HCT116 (cell line): ENCODE measurements around the gene SBNO2. TPM values are rescaled to one million over a fixed set of nuclear protein-coding genes. Genes with fewer than 3 reads are reported as not detected.

Experiments used
- ATAC-seq: fragments of 200-7000 bp; cut with Tn5 transposase; 2 replicates; pipeline ENCODE4 v1.9.1; 2020; ENCODE audit warnings: mild to moderate bottlenecking, moderate library complexity
- BruUV-seq: library from RNA; stranded (reverse); fragments of 400-500 nt; replicated peaks from 2 replicates; lab custom pipeline; 2021; lab: Mats Ljungman, UMichigan
- CTCF ChIA-PET: fragments of 300-600 bp; sonication (Branson Sonifier 250); formaldehyde crosslinking; loops from one replicate; lab custom pipeline; 2021; ENCODE audit warnings: antibody characterized with exemption; lab: Charles Lee
- POLR2A ChIA-PET: fragments of 300-600, 350-600 bp; sonication (Branson Sonifier 250); formaldehyde crosslinking; loops from one replicate; lab custom pipeline; 2021; ENCODE audit warnings: antibody characterized with exemption; lab: Charles Lee
- RAD21 ChIA-PET, 2 experiments: fragments of 300-600 bp; sonication (Branson Sonifier 250); formaldehyde crosslinking; loops; one replicate each; lab custom pipeline; 2023; ENCODE audit warnings: low total read pairs in 2 of 2; ENCODE audit not compliant: uncharacterized antibody in 2 of 2, unreplicated experiment in 2 of 2, low non-redundant PET in 1 of 2; lab: Charles Lee
- DNase-seq: peaks from one replicate; pipeline ENCODE4 v3.0.0-alpha.2; 2010; ENCODE audit warnings: low read depth, low spot score
- H2AFZ ChIP-seq: fragments of 200-600 bp; shearing (Covaris generic), sonication (generic); 2 replicates; pipeline ENCODE4 v1.6.1; 2017; ENCODE audit warnings: low read depth, mixed run types, mixed read lengths, antibody characterized with exemption, low read length; ENCODE audit not compliant: poor library complexity, severe bottlenecking
- H3K27ac ChIP-seq: 2 replicates; pipeline ENCODE4 v1.5.1; 2012; ENCODE audit warnings: low read depth, low read length
- H3K27me3 ChIP-seq: fragments of 200-600 bp; sonication (generic); 2 replicates; pipeline ENCODE4 v1.6.1; 2016; ENCODE audit warnings: mixed run types, low read length, mixed read lengths; ENCODE audit not compliant: insufficient read depth
- H3K36me3 ChIP-seq, 2 experiments: fragments of 200-500 bp in 1 of 2; fragments of 200-600 bp in 1 of 2; sonication (Bioruptor generic) in 1 of 2; sonication (generic) in 1 of 2; 2 replicates each; pipeline versions ENCODE4 v1.5.1 to v1.6.1; 2014 to 2016; ENCODE audit warnings: low read length in 2 of 2, inconsistent platforms in 1 of 2, mixed read lengths in 1 of 2, mixed run types in 1 of 2; ENCODE audit not compliant: insufficient read depth in 2 of 2, control insufficient read depth in 1 of 2
- H3K4me1 ChIP-seq, 2 experiments: fragments of 200-600 bp in 1 of 2; sonication (generic) in 1 of 2; 2 replicates each; pipeline versions ENCODE4 v1.5.1 to v1.6.1; 2012 to 2017; ENCODE audit warnings: low read length in 2 of 2, inconsistent platforms in 1 of 2, mild to moderate bottlenecking in 1 of 2, mixed read lengths in 1 of 2, mixed run types in 1 of 2, moderate library complexity in 1 of 2; ENCODE audit not compliant: insufficient read depth in 2 of 2, control insufficient read depth in 1 of 2
- H3K4me2 ChIP-seq: fragments of 200-600 bp; sonication (generic); 2 replicates; pipeline ENCODE4 v1.6.1; 2017; ENCODE audit warnings: mixed run types, low read length, mixed read lengths
- H3K4me3 ChIP-seq, 2 experiments: fragments of 200-600 bp in 1 of 2; sonication (generic) in 1 of 2; replicated peaks in 1 of 2; 2 replicates each; pipeline ENCODE4 v1.5.1; 2011 to 2016; ENCODE audit warnings: low read length in 2 of 2, control low read depth in 1 of 2, low read depth in 1 of 2, mild to moderate bottlenecking in 1 of 2, mixed read lengths in 1 of 2, mixed run types in 1 of 2
- H3K79me2 ChIP-seq: fragments of 200-600 bp; sonication (generic); 2 replicates; pipeline ENCODE4 v1.6.1; 2017; ENCODE audit warnings: mild to moderate bottlenecking, mixed run types, low read length, moderate library complexity, mixed read lengths; ENCODE audit not compliant: insufficient read depth
- H3K9ac ChIP-seq: fragments of 200-600 bp; sonication (generic); 2 replicates; pipeline ENCODE4 v1.6.1; 2016; ENCODE audit warnings: low read length, mixed read lengths
- H3K9me2 ChIP-seq: fragments of 200-600 bp; sonication (generic), shearing (Covaris generic); 2 replicates; pipeline ENCODE4 v1.6.1; 2017; ENCODE audit warnings: mixed run types, mild to moderate bottlenecking, moderate library complexity; ENCODE audit not compliant: insufficient read depth
- H3K9me3 ChIP-seq, 2 experiments: fragments of 200-500 bp in 1 of 2; fragments of 200-600 bp in 1 of 2; sonication (Bioruptor generic) in 1 of 2; sonication (generic) in 1 of 2; 2 replicates each; pipeline ENCODE4 v1.6.1; 2014 to 2017; ENCODE audit warnings: low read length in 2 of 2, mixed read lengths in 2 of 2, inconsistent platforms in 1 of 2, low read depth in 1 of 2, mild to moderate bottlenecking in 1 of 2, mixed run types in 1 of 2, moderate library complexity in 1 of 2; ENCODE audit not compliant: control insufficient read depth in 1 of 2, insufficient read depth in 1 of 2
- H4K20me1 ChIP-seq: fragments of 200-600 bp; sonication (generic), shearing (Covaris generic); 2 replicates; pipeline ENCODE4 v1.6.1; 2017; ENCODE audit warnings: mixed run types, mild to moderate bottlenecking, moderate library complexity; ENCODE audit not compliant: insufficient read depth
- CBX3 ChIP-seq: IDR thresholded peaks from 2 replicates; pipeline ENCODE4 v1.6.1; 2012; ENCODE audit warnings: low read depth
- CEBPB ChIP-seq: IDR thresholded peaks from 2 replicates; pipeline ENCODE4 v1.6.1; 2012; ENCODE audit warnings: low read depth
- EGR1 ChIP-seq: IDR thresholded peaks from 2 replicates; pipeline ENCODE4 v1.6.1; 2012; ENCODE audit warnings: low read depth
- MAX ChIP-seq: IDR thresholded peaks from 2 replicates; pipeline ENCODE4 v1.6.1; 2012
- POLR2A ChIP-seq: IDR thresholded peaks from 2 replicates; pipeline ENCODE4 v1.7.0; 2011; ENCODE audit warnings: borderline replicate concordance; ENCODE audit not compliant: insufficient read depth, insufficient read length; ENCODE audit errors: extremely low read depth
- POLR2AphosphoS5 ChIP-seq: IDR thresholded peaks from 2 replicates; pipeline ENCODE4 v1.6.1; 2011; ENCODE audit warnings: mild to moderate bottlenecking, low read depth, low read length, moderate library complexity
- REST ChIP-seq: IDR thresholded peaks from 2 replicates; pipeline ENCODE4 v1.6.1; 2012; ENCODE audit warnings: low read depth
- ZFX ChIP-seq: fragments of 450-650 bp; IDR thresholded peaks from 2 replicates; pipeline ENCODE4 v1.6.1; 2017
- intact Hi-C: fragments of 100-400 bp; cut with micrococcal nuclease; formaldehyde crosslinking; loops from 2 replicates; pipeline ENCODE4 v1.10.0; 2022
- total RNA-seq: library from RNA; stranded (reverse); gene quantifications from one replicate; pipeline ENCODE4 v1.2.1, GENCODE V29; 2021; ENCODE audit not compliant: unreplicated experiment
- TF ChIP-seq, protein P1 (sequence below): IDR thresholded peaks from 2 replicates; pipeline ENCODE4 v1.6.1; 2011; ENCODE audit warnings: mild to moderate bottlenecking, low read length, moderate library complexity; ENCODE audit not compliant: insufficient replicate concordance; ENCODE audit errors: extremely low read depth
- TF ChIP-seq, protein P2 (sequence below), 3 experiments: fragments of 200-600 bp in 1 of 3; sonication (generic) in 1 of 3; IDR thresholded peaks in 2 of 3; conservative IDR thresholded peaks in 1 of 3; 2 replicates each; pipeline ENCODE4 v1.5.1; 2012 to 2017; ENCODE audit warnings: low read depth in 2 of 3, low read length in 2 of 3, antibody characterized with exemption in 1 of 3, borderline replicate concordance in 1 of 3, control low read depth in 1 of 3, mild to moderate bottlenecking in 1 of 3, mixed read lengths in 1 of 3, mixed run types in 1 of 3, moderate library complexity in 1 of 3; ENCODE audit not compliant: insufficient read depth in 1 of 3

SBNO2 gene
- total RNA-seq, 1 experiment from 2014 or later = 66.4 TPM

DNA sequence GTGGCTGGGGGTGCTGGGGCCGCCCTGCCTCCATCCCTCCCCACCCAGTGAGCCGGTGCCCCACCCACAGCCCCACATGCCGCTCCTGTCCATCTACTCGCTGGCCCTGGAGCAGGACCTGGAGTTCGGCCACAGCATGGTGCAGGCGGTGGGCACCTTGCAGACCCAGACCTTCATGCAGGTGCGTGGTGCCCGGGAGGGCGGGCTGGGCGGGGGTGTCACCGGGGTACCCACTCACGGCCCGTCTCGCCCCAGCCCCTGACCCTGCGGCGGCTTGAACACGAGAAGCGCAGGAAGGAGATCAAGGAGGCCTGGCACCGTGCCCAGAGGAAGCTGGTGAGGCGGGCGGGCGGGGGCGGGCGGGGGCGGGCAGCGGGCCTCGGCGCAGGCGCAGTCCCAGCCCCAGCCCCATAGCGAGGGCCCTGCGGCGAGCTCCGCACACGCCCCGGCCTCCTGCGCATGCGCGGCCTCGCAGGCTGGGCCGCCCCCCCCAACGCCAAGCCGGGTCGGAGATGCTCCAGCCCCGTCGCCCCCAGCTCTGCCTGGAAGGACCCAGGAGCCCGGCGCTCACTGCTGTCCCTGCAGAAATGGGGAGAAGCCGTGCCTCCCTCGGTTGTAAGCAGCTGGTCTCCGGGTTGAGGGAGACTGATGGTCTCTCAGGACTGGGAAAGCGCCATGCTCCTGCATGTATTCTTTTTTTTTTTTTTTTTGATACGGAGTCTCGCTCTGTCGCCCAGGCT lies 99.4 kb downstream of the SBNO2 start:
- peak; percentile 80 for ATAC-seq
- BruUV-seq = no TSS peak
- intact Hi-C loops = no loop called here
- CTCF ChIA-PET = interaction anchor here (1.4 to 4.9 kb wide), 2 partner anchors 10 to 91 kb away, joined by 3 to 20 read pairs; partner anchors contain the start of gene WDR18
- POLR2A ChIA-PET = interaction anchor here (0.7 to 1.2 kb wide), 3 partner anchors 9 to 33 kb away, joined by 3 to 8 read pairs (median 3); no protein-coding TSS in a partner anchor
- Histone ChIP-seq H3K4me3 (peak overlapping the region; percentile 30 to 32; a peak in 3 of 4 replicates), H4K20me1 (no peaks in the 10 kb centered on the region), H3K9me2 (no peaks in the 10 kb centered on the region), H3K9ac (no peak overlapping the region), H3K79me2 (no peaks in the 10 kb centered on the region), H3K4me1 (peaks cover under 1 to 16% of the 10 kb centered on the region in 2 experiments), H3K36me3 (peaks cover 0 to 7% of the 10 kb centered on the region in 2 experiments; a peak in 1 of 4 replicates), H3K4me2 (peak overlapping the region; percentile 65), H2AFZ (no peak overlapping the region), H3K27me3 (no peaks in the 10 kb centered on the region), H3K9me3 (no peaks in the 10 kb centered on the region), H3K27ac (peak overlapping the region; percentile 50)
- RAD21 ChIA-PET = interaction anchor here in 1 of 2 experiments (0.7 kb wide), 1 partner anchor 150 kb away, joined by 3 read pairs; no protein-coding TSS in a partner anchor
- DNase-seq = no peak
- TF ChIP-seq CEBPB = no peak
- TF ChIP-seq REST = no peak
- TF ChIP-seq ZFX = no peak
- peak; percentile 19 for TF ChIP-seq POLR2A
- 0 out of 2 replicates have a peak, but pooled peaks have one; percentile 36 for TF ChIP-seq EGR1
- no peak for TF ChIP-seq MAX
- TF ChIP-seq, protein P1, sequence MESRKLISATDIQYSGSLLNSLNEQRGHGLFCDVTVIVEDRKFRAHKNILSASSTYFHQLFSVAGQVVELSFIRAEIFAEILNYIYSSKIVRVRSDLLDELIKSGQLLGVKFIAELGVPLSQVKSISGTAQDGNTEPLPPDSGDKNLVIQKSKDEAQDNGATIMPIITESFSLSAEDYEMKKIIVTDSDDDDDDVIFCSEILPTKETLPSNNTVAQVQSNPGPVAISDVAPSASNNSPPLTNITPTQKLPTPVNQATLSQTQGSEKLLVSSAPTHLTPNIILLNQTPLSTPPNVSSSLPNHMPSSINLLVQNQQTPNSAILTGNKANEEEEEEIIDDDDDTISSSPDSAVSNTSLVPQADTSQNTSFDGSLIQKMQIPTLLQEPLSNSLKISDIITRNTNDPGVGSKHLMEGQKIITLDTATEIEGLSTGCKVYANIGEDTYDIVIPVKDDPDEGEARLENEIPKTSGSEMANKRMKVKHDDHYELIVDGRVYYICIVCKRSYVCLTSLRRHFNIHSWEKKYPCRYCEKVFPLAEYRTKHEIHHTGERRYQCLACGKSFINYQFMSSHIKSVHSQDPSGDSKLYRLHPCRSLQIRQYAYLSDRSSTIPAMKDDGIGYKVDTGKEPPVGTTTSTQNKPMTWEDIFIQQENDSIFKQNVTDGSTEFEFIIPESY = no peak
- no peak for TF ChIP-seq CBX3
- TF ChIP-seq, protein P2, sequence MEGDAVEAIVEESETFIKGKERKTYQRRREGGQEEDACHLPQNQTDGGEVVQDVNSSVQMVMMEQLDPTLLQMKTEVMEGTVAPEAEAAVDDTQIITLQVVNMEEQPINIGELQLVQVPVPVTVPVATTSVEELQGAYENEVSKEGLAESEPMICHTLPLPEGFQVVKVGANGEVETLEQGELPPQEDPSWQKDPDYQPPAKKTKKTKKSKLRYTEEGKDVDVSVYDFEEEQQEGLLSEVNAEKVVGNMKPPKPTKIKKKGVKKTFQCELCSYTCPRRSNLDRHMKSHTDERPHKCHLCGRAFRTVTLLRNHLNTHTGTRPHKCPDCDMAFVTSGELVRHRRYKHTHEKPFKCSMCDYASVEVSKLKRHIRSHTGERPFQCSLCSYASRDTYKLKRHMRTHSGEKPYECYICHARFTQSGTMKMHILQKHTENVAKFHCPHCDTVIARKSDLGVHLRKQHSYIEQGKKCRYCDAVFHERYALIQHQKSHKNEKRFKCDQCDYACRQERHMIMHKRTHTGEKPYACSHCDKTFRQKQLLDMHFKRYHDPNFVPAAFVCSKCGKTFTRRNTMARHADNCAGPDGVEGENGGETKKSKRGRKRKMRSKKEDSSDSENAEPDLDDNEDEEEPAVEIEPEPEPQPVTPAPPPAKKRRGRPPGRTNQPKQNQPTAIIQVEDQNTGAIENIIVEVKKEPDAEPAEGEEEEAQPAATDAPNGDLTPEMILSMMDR (IDR thresholded peaks at IDR 0.05 in 2 of 3, conservative IDR thresholded peaks at IDR 0.05 in 1 of 3; ENCODE audit: borderline replicate concordance in 1 of 3, insufficient read depth in 1 of 3, low read depth in 2 of 3, low read length in 2 of 3) = no peak
- TF ChIP-seq POLR2AphosphoS5 = no peak
